ENCODE data around the gene IFI44. TPM values are rescaled to one million over a fixed set of nuclear protein-coding genes. Genes with fewer than 3 reads are reported as not detected.
A peak's percentile ranks its signal among the peaks of the same experiment; 100 is the strongest.

IFI44 gene
- total and polyA plus RNA-seq, 10 of the 15 experiments (the other 5 are each of a cell fraction or from before 2014, with no cell fraction given), result 37.7 to 272 (median 90.9) TPM

- H3K9me3 ChIP-seq (replicated peaks; ENCODE audit: control insufficient read depth, insufficient read depth, low read length), result no peaks in the 10 kb centered on the region
- ChIA-PET CTCF (interaction anchor here (0.6 to 4.0 kb wide), 14 partner anchors 10 to 641 kb away, joined by 3 to 44 read pairs (median 4); partner anchors contain the start of genes FUBP1 and IFI44), POLR2A (interaction anchor here (0.8 to 3.5 kb wide), 11 partner anchors 9 to 642 kb away, joined by 3 to 32 read pairs (median 3); partner anchors contain the start of genes DNAJB4, FUBP1 and IFI44), SMC1A (ENCODE audit: uncharacterized antibody, unreplicated experiment) (interaction anchor here (0.8 to 2.7 kb wide), 14 partner anchors 9 to 615 kb away, joined by 3 to 32 read pairs (median 6); partner anchors contain the start of genes DNAJB4 and IFI44), RAD21 (ENCODE audit: unreplicated experiment) (interaction anchor here (0.7 to 3.3 kb wide), 15 partner anchors 9 to 642 kb away, joined by 3 to 17 read pairs (median 5); partner anchors contain the start of genes DNAJB4 and IFI44)
- ATAC-seq (peak; percentile 17), FAIRE-seq (peak; percentile 76), DNase-seq (ENCODE audit: low read depth, low spot score) (peak; percentile 89)
- peak within 1 kb of the TSS; percentile 75 for H2AFZ ChIP-seq (ENCODE audit: control insufficient read depth, low read depth, low read length)
- TSS peak; percentile 95 for BruUV-seq (replicated peaks)
- H3K27me3 ChIP-seq (replicated peaks in 1 of 2; ENCODE audit: control insufficient read depth in 2 of 2, insufficient read depth in 2 of 2, low read length in 1 of 2), result no peaks in the 10 kb centered on the region
- peaks cover 60% of the 10 kb centered on the region for H3K79me2 ChIP-seq (ENCODE audit: control insufficient read depth, insufficient read depth, low read length)
- H3K4me3 ChIP-seq, result peak within 1 kb of the TSS; percentile 85
- peak within 1 kb of the TSS; percentile 93 for H3K4me2 ChIP-seq (ENCODE audit: control insufficient read depth, insufficient read depth)
- H3K9ac ChIP-seq (ENCODE audit: control insufficient read depth, insufficient read depth, low read length), result peak within 1 kb of the TSS; percentile 86
- 0 out of 2 replicates have a peak, but pooled peaks cover 2% of the 10 kb centered on the region for H4K20me1 ChIP-seq (ENCODE audit: control insufficient read depth, insufficient read depth)
- in situ Hi-C loops (cut with MboI) (loop anchor here (5.0 kb wide), 1 partner anchor 37 kb away; no protein-coding TSS in a partner anchor), intact Hi-C loops (cut with micrococcal nuclease; ENCODE audit: unreplicated experiment) (loop anchor here (1.0 to 10.0 kb wide), 6 partner anchors 29 to 938 kb away; partner anchors contain the start of genes DNAJB4, FUBP1, IFI44 and ZZZ3)
- H3K4me1 ChIP-seq (ENCODE audit: control insufficient read depth, insufficient read depth, low read length), result peaks cover 20% of the 10 kb centered on the region
- WGBS (ENCODE audit: insufficient coverage, insufficient replicate concordance, low lambda C conversion rate, missing lambda C conversion rate), result 0% methylated on average over 9 of the region's 9 CpGs
- peak within 1 kb of the TSS; percentile 96 for H3K27ac ChIP-seq (ENCODE audit: control insufficient read depth, insufficient read depth)
- no peaks in the 10 kb centered on the region for H3K36me3 ChIP-seq (ENCODE audit: control insufficient read depth in 2 of 2, insufficient read depth in 2 of 2, low read length in 1 of 2)
- TF ChIP-seq HDAC2 (IDR thresholded peaks at IDR 0.05), result no peak
- no peak for TF ChIP-seq SREBF1 (IDR thresholded peaks at IDR 0.05; ENCODE audit: low read length)
- TF ChIP-seq, protein P1, sequence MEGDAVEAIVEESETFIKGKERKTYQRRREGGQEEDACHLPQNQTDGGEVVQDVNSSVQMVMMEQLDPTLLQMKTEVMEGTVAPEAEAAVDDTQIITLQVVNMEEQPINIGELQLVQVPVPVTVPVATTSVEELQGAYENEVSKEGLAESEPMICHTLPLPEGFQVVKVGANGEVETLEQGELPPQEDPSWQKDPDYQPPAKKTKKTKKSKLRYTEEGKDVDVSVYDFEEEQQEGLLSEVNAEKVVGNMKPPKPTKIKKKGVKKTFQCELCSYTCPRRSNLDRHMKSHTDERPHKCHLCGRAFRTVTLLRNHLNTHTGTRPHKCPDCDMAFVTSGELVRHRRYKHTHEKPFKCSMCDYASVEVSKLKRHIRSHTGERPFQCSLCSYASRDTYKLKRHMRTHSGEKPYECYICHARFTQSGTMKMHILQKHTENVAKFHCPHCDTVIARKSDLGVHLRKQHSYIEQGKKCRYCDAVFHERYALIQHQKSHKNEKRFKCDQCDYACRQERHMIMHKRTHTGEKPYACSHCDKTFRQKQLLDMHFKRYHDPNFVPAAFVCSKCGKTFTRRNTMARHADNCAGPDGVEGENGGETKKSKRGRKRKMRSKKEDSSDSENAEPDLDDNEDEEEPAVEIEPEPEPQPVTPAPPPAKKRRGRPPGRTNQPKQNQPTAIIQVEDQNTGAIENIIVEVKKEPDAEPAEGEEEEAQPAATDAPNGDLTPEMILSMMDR (IDR thresholded peaks at IDR 0.05 in 2 of 3, conservative IDR thresholded peaks at IDR 0.05 in 1 of 3; ENCODE audit: control insufficient read depth in 2 of 3, extremely low read depth in 1 of 3, insufficient read depth in 1 of 3, low read depth in 3 of 3, low read length in 3 of 3), result no peak
- TF ChIP-seq TCF7 (IDR thresholded peaks at IDR 0.05; ENCODE audit: borderline replicate concordance), result no peak
- TF ChIP-seq ZSCAN29 (IDR thresholded peaks at IDR 0.05), result no peak
- no peak for TF ChIP-seq YBX1 (IDR thresholded peaks at IDR 0.05)
- TF ChIP-seq PRDM15 (CRISPR knock-in tag; IDR thresholded peaks at IDR 0.05), result no peak
- peak; percentile 2 for TF ChIP-seq CUX1 (IDR thresholded peaks at IDR 0.05; ENCODE audit: insufficient replicate concordance, low read depth, low read length)
- no peak for TF ChIP-seq MAX (IDR thresholded peaks at IDR 0.05; ENCODE audit: low read depth, low read length)
- TF ChIP-seq HDAC6 (IDR thresholded peaks at IDR 0.05; ENCODE audit: unreplicated experiment), result no peak
- peak; percentile 35 to 45 for TF ChIP-seq IKZF2 (IDR thresholded peaks at IDR 0.05)
Observed at GRCh38 chr1:78619803-78620579, 29.6 kb upstream of the IFI44 start, which contains the start of gene IFI44L. IFI44L (plus strand) TSS chr1:78620448; CDS start chr1:78627916, 7,468 bp downstream.
